Stimulated activated CD4-positive, alpha-beta T cell treated with anti-CD3 and anti-CD28 coated beads, Interleukin-4, amount 100 ng/mL, for 1 hour (primary cell): Measurements from ENCODE around the gene ERC2.
"Not testable (repeated sequence)": the region's sequence is repeated elsewhere in the genome, so short reads cannot be mapped to it uniquely, and the experiment has no call there.

Experiments used
- DNase-seq: peaks from one replicate; pipeline ENCODE4 v3.0.0-alpha.2; 2020

ERC2 gene

DNA sequence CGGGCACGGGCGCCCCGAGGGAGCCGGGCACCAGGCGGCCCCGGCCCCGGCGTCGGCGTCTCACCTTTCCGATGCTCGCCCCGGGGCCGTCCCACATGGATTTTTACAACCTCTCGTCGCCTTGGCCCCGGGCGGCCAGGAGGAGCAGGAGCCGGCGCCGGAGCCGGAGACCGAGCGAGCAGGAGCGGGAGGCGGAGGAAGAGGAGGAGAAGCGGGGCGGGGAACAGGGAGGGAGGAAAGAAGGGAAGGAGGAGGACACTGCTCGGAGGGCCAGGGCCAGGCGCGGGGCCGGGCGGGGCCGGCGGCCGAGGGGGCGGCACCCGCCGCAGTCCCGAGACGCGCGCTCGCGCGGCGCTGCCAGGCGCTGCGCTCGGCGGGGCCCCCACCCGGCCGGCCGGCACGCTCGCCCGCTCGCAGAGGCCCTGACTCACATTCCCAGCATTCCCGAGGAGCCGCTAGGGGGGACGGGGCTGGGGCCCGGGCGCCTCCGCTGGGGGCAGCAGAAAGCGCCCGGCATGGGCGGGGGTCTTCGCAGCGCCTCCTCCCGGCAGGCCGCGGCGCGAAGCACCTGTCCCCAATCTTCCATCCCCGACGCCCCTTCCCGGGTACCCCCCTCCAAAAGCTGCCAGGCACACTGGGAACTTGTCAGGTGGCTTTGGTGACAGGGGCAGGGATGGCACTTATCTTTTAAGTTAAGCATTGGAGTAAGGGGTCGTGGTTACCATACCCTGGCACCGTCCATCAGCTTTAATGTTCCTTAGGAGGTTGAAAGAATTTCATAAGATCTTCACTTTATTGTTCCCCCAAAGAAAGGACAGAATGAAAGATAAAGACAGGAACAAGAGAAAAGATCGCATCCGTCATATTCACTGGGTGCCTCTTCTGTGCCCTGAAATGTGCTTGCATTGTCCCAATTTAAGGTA lies at the start of gene ERC2:
Gene ERC2 (minus strand): TSS at position 284 of the 923 bp plus-strand sequence.
- DNase-seq, result no peak

DNA sequence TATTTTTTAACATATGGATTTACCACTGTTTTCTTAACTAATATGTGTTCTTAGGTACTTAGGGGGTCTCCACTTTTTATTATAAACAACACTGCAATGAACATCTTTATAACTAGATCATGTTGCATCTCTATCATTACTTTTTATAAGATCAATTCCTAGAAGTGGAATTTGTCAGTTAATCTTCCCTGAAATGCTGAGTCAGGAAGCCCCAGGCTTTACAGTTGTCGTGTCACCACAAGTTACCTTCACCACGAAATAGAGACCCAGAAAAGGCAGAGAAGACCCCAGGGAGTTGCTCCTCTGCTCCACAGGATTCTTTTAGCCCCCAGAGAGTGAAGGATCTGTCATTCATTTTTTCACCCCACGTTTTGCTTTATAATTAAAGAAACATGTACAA lies 34.5 kb upstream of the ERC2 start:
- DNase-seq, result no peak

DNA sequence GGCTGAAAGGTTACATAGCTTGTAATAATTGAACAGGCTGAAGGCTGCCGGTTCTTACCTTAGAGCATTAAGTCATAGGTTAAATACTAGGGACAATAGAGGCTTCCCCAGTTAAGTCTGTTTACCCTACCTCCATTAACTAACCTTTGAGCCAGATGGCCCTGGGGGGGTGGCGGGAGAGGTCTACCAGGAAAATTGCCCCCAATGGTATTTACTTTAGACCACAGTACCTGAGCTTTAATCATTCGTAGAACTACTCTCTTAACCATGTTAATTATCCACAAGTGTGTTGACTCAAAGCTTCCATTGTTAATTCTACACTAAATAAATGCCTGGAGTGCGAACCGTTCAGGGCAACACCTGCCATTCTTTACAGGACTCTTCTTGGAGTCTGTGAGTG lies 28.1 kb upstream of the ERC2 start:
- not testable (repeated sequence) for DNase-seq

DNA sequence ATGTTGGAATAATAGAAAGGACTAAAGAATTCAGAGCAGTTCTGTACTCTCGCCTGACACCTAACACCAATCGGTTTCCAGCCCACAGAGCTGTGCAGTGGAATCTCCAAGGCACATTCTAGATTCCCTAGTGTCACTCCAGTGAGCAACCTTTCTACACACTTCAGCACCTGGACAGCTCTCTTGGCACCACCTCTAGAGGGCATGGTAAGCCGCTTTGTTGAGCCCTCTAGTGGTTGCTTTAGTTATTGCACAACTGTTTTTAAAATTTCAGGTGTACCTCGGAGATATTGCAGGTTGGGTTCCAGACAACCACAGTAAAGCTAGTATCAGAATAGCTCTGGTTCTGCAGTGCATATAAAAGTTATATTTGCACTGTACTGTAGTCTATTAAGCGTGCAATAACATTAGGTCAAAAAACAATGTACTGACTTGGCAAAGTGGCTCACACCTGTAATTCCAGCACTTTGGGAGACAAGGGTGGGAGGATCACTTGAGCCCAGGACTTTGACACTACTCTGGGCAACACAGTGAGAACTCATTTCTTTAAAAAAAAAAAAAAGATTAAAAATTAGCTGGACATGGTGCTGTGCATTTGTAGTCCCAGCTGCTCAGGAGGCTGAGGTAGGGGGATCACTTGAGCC lies 26.5 kb upstream of the ERC2 start:
- peak; percentile 64 for DNase-seq

DNA sequence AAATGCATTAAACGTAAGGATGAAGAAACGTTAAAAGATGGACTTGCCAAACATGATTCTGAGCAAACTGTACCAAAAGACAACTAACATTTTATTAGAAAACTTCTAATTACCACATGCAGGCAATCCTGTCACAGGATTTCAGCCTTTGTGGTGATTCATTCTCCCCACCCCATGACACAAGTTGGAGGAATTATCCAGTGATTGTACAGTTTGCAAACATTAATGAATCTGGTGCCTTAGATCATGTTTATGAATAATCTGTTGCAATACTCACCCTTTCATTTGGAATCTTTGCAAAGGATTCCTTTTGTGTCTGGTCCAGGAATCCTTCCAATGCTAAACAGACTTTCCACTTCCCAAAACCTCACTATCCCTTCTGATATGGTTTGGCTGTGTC lies 23.3 kb upstream of the ERC2 start:
- DNase-seq, result no peak

DNA sequence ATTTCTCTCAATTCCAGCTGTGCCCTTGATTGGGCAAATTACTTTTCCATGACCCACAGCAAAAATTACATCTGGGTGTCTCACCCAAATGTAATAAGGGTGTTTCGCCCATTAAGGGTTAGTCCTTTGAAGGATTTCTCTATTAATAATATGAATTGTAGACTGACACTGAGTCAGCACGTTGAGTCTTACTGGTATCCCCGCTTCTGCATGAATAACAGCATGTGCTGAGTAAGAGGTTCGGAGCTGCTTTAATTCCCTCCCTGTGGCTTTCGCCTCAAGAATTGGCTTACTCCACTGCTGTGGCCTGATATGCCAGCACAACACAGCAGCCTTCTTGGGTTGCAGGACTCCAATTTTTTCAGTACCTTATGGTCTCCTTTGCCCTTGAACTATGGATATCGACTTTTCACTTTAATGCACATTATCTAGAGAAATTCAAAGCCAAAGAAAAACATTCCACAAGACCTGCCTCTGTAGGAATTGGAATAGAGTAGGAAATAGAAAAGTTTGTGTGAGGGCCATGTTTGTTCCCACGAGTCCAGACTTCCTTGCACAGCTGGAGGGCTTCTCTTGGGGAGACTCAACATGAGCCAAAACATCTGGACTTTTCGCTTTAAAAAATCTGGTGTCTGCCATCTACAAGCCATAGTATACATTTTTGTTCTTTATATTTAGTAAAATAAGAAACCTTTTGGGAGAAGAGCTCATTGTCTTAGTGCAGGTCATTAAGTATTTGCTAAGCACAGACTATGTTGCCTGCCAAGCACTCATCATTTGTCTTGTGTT lies 20.7 kb upstream of the ERC2 start:
- DNase-seq, result no peak

DNA sequence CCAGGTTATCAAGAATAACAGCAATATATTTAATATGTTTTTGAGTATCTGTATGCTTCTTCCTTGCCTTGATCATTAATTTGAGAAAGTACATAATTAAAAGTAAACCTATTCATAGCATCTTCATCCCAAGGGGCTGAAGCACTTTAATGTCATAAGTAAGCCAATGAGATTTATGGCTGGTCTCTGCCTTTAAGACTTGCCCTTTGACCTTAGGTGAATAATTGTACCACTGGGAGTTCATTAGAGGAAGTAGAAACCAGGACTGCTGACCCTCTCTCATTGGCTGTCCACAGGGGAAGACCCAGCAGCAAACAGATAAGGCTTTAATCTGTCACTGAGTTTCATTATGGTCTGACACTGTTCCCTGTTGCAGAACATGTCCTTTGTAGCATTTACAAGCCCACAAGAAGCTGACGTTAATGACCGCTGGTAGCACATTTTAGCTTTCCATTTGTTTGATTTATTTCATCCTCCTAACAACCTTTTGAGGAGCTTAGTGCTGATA lies 16.3 kb upstream of the ERC2 start:
- no peak for DNase-seq

DNA sequence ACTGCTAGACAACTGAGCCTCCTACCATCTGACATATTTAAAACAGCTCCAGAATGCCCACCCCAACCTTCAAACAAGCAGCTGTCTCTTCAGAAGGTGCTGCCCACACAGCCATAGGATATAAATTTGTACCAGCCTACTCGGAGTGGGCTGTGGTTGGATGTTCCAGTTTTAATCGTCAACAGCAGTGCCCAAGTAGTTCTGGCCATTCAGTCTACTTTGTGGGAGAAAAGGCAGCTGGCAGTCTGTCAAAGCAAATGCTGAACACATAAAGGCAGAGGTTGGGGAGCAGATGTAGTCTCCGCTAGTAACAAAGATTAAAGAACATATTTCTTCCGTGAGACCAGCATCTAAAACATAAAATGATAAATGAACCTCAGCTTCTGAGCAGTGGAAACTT lies 15.9 kb upstream of the ERC2 start:
- DNase-seq, result no peak

DNA sequence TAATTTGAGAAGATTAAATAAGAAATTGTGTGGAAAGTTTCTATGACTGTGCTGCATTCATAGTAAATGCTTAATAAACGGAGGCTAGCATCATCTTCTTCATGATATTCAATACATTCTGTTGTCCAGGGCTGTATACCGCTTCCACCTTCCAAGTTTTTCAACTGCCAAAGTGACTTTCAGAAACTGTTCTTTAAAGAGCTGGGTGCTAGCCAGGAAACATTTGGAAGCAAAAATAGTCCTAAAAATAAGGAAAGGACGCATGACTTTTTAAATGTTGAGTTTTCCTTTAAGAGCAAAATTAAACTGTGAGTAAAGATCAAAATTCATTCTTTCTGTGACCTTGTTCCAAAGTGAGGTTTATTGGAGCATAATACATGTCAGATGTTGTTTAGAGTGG lies 9.4 kb upstream of the ERC2 start:
- DNase-seq, result no peak

DNA sequence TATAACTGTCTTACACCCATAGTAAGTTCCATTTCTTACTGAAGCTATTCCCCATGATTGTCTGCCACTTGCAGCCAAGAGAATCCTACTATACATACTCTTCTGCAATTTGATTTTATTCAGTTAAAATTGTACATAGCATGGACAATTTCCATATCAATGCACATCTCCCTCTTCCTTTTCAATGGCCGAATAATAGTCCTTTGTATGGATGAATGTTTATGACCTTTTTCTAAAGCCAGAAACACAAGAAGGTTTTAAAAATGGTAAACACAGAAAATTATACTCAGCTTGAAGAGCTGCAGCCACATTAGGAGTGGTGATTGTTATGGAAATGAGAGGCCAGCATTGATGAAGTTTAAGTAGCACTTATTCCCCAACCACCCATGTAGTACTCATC lies 8.5 kb upstream of the ERC2 start:
- no peak for DNase-seq

DNA sequence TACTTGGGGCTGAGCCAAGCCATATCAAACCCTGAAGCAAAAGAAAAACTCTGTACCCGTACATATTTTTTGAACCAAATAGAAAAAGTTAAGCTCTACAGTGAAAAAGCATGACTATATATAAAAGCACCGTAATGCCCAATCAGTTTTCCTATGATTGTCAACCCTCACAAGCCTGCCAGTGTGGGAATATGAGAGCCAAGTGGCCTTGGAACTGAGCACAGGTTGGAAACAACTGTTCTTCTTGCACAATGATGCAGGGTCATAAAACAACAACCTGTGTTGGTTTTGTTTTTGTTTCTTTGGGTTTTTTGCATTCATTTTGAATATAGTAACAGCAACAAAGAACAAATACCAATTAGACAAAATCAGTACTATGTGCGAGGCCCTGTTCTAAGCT lies 3.5 kb upstream of the ERC2 start:
- DNase-seq, result no peak

DNA sequence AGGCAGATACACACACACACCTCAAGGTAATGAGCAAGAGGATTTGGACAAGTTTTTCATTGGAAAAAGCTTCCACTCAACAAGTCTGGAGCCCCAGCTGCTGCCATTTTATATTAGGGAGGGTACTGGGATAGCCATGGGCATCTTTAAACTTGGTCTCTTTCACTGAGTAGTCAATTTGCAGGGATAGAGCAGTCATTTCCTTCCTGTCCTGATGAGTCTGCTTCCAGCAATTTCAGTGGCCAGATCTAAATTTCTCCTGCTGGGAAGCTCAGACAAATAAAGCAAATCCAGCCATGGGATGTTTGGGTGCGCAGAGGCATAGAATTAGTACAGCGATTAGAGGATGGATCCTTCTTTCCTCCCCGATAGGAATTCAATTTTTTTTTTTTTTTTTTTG lies 874 bp upstream of the ERC2 start:
- DNase-seq, result no peak

DNA sequence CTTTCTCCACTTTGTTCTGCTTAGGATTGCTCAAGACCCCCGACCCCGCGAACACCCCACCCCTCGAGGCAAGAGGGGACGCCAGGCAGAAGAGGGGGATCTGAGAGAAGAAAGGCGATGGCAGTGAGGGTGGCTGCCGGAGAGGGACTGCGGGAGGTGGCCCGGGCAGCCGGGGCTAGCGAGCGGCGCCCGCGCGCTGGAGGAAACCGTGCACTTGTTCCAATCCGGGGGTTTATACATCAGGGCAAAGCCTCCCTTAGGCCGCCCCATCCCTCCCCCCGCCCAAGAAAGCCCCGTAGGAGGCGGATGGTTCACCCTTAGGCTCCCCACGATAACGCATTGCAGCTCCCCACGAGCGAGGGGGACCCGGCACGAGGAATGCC lies 475 bp downstream of the ERC2 start:
- no peak for DNase-seq

DNA sequence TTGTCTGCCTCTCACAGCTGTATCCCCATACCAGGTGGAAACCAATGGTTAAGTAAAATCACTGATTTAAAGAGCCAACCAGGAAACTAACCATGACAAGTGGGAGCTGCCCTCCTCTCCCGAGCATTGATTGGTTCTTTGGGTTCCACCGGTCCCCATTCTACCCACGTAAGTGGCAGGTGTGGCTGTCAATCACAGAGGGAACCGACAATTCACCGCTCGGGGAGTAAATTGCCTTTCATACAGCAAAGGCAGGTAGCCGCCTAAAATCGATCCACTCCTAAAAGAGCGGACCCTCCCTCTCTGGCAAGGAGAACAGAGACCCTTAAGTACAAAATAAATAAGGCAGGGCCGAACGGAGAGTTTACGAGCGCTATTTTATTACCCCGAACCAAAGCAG lies 1.2 kb downstream of the ERC2 start:
- DNase-seq, result peak; percentile 33

DNA sequence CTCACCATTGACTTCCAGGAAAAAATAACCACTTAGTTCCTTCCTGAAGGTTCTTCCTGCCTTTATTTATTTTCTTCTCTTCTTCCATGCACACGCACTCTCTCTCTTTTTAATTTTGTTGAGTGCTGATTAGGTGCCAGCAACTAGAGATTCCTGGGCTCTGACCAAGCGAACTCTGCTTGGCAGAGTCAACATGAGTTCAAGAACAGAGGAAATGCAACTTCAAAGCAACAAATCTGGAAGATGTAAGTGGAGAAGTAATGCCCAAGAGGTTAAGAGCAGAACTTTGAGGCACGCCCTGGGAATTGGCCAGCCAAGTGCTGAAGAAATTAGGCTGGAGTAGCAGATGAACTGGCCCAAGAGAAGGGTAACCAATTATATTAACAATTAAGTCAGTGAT lies 8.5 kb downstream of the ERC2 start:
- no peak for DNase-seq

DNA sequence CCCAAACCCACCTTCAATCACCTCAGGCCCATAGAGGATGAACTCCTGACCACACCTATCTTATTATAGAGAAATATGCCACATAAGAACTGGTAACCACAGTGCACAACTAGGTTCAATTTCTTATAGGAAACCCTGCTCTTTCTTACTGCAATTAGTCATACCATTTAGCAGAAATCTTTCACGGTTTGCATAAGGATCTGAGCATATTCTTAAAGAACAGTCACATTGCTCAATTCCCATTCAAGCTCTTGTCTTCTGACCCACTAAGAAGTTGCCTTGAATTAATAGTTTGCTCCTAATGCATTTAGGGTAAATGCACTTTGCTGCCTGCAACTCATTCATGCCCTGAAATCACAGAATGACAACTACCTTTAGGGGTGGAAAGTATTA lies 9.2 kb downstream of the ERC2 start:
- DNase-seq, result no peak

DNA sequence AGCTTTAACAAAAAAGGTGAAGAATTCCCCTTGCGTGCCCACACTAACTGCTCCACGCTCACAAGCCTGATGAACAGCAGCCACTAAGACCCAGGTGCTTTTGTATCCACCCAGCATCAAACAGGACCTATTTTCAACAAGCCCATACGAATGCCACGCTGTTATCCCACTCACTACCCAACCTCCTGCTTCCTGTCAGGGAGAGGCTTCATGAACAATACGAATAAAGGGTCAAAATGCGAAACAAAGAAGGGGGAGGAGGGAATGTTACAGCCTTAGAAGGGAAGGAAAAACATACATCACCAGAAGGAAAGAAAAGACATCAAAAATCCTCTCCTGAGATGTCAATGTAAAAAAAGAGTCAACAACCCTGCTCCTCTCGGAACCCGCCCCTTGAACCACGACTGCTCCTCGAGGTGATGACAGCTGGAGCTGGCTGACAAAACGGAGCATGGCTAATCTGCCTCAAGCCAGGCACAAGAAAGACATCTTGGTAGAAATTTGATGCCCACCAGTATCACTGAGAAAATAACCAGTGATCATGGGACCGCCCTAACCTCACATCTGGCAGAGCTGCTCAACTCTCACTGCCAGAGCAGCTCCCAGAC lies 9.7 kb downstream of the ERC2 start:
- no peak for DNase-seq

DNA sequence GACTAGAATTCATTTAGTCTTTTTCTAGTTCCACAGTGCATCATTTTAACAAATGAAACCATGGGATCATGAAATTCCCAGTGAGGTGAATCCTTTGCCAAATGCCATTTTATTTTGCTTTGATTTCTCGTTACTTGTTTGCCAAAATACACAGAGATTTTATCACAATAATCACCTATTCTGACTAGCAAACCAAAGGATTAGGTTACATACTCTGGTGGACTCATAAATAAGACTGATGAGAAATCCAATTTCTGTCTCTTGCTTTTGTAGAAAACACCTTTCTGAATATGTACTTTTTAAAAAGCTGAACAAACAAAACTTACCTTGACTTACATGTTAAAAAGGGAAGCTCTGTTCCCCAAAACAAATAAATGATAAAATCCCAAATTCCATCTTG lies 12.2 kb downstream of the ERC2 start:
- no peak for DNase-seq

DNA sequence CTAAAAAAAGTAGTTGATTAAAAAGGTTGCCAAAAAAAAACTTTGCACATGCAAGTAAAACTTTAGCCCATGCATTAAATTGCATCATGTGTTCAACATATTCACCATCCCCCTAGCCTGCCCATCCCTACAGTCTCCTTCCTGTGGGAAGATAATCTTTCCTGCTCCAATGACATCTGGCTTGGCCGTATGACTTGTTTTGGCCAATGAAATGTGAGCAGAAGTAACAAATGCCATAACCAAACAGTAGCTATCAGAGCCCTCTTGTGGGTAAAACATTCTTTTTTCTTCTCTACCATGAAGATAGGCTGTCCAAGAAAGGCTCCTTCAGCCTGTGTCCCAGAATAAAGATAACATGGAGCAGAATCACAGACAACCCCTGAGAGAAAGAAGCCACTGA lies 15.3 kb downstream of the ERC2 start:
- DNase-seq, result no peak

DNA sequence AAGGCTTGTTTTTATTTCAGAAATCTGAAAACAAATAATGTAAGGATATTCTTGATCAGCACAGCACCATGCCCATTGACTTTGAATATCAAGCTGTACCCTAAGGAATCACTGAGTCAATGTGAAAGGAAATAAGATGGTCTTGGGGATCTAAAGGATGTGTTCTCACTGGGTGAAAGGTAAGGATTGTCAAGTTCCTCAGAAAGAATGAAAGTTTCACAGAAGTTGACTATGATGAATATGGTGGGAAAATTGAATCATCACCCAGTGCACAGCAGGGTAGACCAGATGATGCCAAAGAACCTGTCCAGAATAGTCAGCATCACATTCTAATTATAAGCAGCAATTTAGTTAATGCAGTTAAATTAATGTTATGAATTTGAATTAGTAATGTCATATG lies 16.2 kb downstream of the ERC2 start:
- DNase-seq, result no peak

DNA sequence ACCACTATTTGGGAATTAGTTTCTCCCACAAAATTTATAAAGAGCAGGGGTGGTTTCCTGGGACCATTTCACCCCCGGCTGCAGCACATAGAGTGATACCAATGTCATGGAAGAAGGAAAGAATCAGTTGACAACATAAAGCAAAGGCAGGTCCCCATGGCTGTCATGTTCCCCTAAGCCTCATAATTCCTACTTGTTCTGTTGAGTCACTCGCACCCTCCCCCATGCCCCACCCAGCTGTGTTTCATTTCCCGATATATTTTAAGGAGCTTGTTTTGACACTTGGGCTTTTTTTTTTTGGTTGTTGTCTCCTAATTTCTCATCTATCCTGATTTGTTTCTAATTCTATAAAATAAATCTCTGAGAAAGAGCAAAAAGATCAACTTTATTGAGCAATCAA lies 24.9 kb downstream of the ERC2 start:
- no peak for DNase-seq

DNA sequence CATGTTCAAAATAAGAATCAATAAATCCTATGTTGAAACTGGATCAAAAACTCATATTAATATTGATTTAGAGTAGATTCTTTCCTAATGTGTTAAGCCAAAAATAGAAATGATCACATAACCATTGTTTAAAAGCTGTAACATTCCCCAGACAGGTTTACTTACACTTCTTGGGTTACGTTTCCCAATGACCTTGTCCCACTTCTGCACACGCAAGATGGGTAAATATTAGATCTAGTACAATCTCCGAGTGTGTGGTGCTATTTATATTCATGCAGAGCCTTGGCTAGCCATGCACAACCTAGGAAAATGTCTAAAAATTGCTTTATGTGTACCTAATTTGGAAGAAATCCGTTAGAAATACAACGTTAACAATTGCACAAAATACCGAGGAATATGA lies 39.6 kb downstream of the ERC2 start:
- no peak for DNase-seq

DNA sequence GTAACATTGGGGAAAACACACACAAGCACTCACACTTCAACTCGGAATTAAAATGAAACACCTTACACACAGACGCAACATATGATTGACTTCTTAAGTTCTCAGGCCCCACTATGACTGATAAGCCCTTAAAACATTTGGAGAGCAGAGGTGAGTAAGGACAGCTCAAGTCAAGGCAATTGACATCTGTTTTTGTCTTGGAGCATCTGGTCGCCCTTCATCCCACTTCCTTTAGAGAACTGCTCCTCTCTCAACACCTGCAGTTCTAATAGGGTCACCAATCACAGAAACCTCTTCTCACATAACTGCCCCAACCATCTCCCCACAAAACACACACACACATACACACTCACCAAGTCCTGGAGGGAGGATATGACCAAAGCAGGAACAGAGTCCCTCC lies 43.4 kb downstream of the ERC2 start:
- no peak for DNase-seq
